Epithelial cell of proximal tubule (primary cell): ENCODE measurements around the gene ETFRF1. TPM values are rescaled to one million over a fixed set of nuclear protein-coding genes. Genes with fewer than 3 reads are reported as not detected.
A peak's percentile ranks its signal among the peaks of the same experiment; 100 is the strongest.

Experiments used
- DNase-seq: peaks from one replicate; pipeline ENCODE4 v3.0.0-alpha.2; 2011; ENCODE audit warnings: low read depth
- H3K4me3 ChIP-seq: 2 replicates; pipeline ENCODE4 v1.5.1; 2011; ENCODE audit warnings: low read depth, mild to moderate bottlenecking, low read length
- total RNA-seq: library from RNA; depleted of rRNA; stranded (reverse); fragments of >200 nt; gene quantifications from 2 replicates; pipeline ENCODE4 v1.2.3, GENCODE V29; 2015
- TF ChIP-seq, protein P1 (sequence below): conservative IDR thresholded peaks from 2 replicates; pipeline ENCODE4 v1.5.1; 2012; ENCODE audit warnings: low read depth, mild to moderate bottlenecking, low read length

Gene ETFRF1
- total RNA-seq, 1 donor from 2014 or later = 16.6 TPM

DNA sequence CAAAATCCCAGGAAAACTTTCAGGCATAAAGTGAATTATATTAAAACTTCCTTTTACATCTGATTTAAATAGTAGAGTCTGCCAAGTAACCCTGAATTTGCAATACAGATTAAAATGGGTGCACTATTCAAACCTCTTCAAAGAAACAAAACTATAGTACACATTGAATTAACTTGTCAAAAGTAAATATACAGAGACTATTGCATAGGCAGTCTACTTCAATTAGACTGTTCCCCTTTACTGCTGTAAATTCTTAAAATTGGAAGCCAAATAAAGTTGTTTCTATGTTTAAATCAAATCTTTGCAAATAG is 48.6 kb downstream of the ETFRF1 start:
- DNase-seq = no peak
- TF ChIP-seq, protein P1, sequence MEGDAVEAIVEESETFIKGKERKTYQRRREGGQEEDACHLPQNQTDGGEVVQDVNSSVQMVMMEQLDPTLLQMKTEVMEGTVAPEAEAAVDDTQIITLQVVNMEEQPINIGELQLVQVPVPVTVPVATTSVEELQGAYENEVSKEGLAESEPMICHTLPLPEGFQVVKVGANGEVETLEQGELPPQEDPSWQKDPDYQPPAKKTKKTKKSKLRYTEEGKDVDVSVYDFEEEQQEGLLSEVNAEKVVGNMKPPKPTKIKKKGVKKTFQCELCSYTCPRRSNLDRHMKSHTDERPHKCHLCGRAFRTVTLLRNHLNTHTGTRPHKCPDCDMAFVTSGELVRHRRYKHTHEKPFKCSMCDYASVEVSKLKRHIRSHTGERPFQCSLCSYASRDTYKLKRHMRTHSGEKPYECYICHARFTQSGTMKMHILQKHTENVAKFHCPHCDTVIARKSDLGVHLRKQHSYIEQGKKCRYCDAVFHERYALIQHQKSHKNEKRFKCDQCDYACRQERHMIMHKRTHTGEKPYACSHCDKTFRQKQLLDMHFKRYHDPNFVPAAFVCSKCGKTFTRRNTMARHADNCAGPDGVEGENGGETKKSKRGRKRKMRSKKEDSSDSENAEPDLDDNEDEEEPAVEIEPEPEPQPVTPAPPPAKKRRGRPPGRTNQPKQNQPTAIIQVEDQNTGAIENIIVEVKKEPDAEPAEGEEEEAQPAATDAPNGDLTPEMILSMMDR = no peak
- no peak overlapping the region for H3K4me3 ChIP-seq

GRCh38 chr12:25245491-25245890 is 50.5 kb downstream of the ETFRF1 start:
- DNase-seq = no peak
- TF ChIP-seq, protein P1 = no peak
- no peak overlapping the region for H3K4me3 ChIP-seq

DNA sequence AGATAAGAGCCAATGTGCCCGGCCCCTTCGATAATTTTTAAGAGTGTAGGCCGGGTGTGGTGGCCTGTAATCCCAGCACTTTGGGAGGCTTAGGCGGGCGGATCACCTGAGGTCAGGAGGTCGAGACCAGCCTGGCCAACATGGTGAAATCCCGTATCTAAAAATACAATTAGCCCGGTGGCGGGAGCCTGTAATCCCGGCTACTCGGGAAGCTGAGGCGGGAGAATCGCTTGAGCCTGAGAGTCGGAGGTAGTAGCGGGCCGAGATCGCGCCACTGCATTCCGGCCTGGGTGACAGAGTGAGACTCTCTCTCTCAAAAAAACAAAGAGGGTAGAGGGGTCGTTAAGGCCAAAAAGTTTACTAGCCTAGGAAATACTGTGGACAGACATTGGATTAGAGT is 53.1 kb downstream of the ETFRF1 start:
- DNase-seq = no peak
- TF ChIP-seq, protein P1 = no peak
- H3K4me3 ChIP-seq = no peak overlapping the region

DNA sequence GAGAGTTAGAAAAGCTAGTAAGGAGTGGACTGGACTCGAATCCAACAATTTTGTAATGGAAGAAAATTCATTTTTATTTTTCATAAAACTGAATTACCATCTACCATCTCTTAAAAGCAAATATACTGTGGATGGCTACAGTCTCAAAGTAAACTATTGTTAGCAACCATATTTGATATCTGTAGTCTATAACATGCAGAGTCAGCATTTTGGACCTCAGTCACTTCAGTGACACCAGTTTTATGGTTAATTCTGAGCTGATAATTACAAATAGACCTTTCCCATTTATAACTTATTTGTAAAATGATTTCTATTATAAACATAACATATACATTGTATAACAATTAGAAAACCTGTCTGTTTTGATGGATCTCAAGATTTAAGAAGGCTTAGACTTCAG is 53.7 kb downstream of the ETFRF1 start:
- TF ChIP-seq, protein P1 = no peak

GRCh38 chr12:25249931-25250738 is 55.1 kb downstream of the ETFRF1 start:
- TF ChIP-seq, protein P1 = no peak
- H3K4me3 ChIP-seq = peak overlapping the region; percentile 90
- DNase-seq = no peak

More for the DNA sequence above, 53.7 kb downstream of the ETFRF1 start:
- DNase-seq = no peak
- no peak overlapping the region for H3K4me3 ChIP-seq

GRCh38 chr12:25250744-25251730 is 56.0 kb downstream of the ETFRF1 start, which contains the start of gene KRAS:
Gene KRAS (minus strand): TSS chr12:25250929.
- H3K4me3 ChIP-seq = peak within 1 kb of the TSS; percentile 90
- peak; percentile 61 for DNase-seq
- TF ChIP-seq, protein P1 = no peak
